DMS114 treated with DMSO at 0.1 percent for 48 hours (cell line): ENCODE measurements around the gene IL17RB.

ENCODE experiments used
- DNase-seq: peaks from one replicate; lab custom pipeline; 2025; ENCODE audit not compliant: unreplicated experiment; lab: John Stamatoyannopoulos, UW

Gene IL17RB, protein sequence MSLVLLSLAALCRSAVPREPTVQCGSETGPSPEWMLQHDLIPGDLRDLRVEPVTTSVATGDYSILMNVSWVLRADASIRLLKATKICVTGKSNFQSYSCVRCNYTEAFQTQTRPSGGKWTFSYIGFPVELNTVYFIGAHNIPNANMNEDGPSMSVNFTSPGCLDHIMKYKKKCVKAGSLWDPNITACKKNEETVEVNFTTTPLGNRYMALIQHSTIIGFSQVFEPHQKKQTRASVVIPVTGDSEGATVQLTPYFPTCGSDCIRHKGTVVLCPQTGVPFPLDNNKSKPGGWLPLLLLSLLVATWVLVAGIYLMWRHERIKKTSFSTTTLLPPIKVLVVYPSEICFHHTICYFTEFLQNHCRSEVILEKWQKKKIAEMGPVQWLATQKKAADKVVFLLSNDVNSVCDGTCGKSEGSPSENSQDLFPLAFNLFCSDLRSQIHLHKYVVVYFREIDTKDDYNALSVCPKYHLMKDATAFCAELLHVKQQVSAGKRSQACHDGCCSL

DNA sequence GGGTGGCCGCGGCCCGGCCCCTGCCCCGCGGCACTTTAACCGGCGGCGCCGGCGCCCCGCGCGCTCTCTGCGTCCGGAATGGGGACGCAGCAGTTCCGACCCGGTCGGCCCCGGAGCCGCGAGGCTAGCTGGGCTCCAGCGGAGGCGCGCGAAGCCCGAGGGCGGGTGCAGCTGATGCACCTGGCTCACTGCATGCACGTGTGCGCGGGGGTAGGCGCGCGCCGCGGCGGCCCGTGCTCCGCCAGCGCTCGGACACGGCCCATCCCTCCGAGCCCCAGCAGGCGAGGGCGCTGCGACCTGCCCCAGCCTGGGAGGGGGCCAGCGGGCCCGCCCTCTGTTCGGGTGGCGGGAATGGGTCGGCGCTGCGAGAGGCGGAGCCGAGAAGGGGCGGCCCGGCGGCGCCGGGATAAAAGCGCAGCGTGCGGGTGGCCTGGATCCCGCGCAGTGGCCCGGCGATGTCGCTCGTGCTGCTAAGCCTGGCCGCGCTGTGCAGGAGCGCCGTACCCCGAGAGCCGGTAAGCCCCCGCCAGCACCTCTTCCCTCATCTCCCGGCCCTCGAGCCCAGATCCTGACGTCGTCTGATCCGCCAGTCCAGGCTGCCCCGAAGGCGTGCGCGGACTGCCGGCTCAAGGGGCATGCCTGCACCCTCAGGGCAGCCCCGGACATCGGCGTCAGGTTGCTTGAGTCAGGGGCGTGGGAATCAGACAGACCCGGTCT lies at the start of gene IL17RB, which contains the start of gene CHDH:
Gene IL17RB (plus strand): TSS at position 435 of the 717 bp plus-strand sequence. CDS start 21 bp downstream, at position 456.
Gene CHDH (minus strand): TSS at position 286 of the 717 bp plus-strand sequence. CDS start 22,411 bp downstream, outside the sequence.
- DNase-seq = no peak

DNA sequence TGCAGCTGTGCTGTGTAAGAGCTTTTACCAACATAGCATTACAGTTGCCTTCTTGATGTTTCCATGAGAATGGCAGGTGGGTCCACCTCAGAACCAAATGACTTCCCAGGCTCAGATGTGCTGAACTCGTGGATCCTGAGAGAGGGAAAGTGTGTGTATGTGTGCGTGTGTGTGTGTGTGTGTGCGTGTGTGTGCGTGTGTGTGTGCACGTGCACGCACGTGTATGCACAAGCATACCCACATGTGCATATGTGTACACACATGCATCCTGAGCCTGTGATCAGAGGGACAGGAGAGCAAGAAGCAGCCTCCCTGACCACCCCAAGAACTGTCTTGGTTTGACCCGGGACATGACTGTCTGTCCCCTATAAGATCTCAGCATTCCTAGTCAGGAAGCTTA lies 48.2 kb upstream of the IL17RB start:
- DNase-seq = no peak

DNA sequence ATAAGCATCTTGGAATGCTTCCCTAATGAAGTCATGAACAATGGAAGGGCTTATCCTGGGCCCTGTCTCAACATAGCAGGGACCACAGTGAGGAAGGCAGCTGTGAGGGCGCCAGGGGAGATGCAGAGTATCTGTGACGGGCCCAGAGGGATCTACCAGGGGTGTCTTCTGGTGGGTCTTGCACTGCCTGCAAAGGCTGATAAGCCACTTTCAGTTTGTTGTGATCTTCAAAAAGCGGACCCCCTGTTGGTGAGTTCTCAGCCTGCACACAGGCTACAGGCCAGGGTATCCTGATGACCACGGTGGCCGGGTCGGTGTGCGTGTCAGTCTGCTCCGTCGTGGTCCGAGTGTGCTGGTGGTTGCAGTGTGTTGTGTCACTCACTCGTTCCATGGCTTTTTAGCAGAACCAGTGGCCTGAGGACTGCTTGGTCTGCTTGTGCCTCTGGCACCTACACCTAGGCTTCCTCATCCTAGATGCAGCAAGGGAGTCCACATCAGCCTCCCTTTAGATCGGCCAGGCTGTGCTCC lies 47.0 kb upstream of the IL17RB start:
- no peak for DNase-seq

DNA sequence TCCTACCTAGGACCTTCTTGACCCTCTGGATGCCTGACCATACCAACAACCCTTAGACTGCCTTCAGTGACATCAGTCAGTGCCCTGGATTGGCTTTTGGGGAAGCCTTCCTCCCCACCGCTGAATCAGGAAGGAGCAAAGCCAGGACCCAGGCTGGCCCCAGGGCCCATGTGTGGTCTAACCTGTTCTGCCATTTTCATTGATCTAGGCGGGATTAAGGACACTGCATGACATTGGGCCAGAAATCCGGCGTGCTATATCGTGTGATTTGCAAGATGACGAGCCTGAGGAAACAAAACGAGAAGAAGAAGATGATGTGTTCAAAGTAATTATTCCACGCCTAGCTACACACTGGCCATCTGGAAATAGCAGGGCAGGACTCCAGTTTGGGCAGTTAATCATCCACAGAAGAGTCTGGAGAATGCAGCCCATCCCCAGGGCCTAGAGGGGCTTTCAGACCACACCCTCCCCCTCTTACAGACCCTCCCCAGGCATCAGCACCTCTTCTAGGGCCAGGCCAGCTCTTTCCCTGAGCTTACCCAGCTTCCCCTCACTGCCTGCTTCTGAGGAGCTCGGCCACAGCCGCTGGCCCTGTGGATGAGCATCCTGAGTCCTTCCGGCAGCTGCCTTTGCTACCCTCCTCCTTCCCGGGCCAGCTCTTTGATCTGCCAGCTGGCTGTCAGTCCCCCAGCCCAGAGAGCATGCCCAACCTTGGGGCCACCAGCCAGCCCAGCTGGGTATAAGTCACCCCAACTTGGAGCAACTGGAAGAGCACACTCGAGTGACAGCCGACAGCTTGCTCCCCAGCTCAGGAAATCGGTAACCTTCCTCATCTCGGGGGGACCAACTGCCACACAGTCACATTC lies 46.1 kb upstream of the IL17RB start:
- no peak for DNase-seq

DNA sequence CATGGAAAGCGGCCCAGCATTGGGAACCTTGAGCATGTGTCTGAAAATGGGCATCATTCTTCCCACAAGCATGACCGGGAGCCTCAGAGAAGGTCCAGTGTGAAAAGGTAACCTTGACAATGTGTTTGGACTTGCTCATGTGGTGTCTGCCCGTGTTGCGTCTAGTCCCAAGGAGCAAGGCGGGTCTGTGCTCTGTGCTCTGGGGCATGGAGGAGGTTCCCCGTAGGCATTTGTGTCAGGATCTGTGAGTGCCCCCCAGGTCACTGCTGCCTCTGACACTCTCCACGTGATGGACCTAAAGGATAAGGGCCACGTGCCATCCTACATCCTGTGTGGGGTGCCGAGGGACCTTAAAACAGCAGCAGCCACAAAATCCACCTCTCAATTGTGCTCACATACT lies 45.0 kb upstream of the IL17RB start:
- no peak for DNase-seq

DNA sequence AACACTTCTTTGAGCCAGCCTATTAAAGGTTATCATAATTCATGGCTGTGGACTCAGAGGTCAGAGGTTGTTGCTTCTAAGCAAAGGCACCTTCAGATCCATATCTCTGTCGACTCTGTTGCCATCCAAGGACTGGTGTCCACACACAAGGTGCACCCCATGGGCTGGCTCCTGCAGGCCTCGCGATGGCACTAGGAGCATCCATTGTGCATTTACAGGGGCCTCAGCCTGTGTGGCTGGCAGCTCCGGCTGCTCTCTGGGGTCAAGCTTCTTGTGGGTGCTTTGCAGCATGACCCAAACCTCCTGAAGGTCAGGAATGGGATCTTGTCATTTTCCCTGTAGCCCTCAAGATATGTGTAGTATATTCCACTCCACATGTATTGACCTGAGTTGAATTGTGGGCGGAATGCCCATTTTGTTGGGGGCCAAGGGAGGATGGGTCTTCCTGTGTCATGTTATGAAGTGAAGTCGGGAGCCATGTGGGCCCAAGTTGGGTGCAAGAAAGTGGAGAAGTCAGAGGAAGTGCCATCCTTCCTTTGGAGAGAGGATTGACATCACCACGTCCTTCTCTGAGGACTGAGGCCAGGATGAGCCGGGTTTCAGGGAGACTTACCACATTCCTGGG lies 44.0 kb upstream of the IL17RB start:
- no peak for DNase-seq

DNA sequence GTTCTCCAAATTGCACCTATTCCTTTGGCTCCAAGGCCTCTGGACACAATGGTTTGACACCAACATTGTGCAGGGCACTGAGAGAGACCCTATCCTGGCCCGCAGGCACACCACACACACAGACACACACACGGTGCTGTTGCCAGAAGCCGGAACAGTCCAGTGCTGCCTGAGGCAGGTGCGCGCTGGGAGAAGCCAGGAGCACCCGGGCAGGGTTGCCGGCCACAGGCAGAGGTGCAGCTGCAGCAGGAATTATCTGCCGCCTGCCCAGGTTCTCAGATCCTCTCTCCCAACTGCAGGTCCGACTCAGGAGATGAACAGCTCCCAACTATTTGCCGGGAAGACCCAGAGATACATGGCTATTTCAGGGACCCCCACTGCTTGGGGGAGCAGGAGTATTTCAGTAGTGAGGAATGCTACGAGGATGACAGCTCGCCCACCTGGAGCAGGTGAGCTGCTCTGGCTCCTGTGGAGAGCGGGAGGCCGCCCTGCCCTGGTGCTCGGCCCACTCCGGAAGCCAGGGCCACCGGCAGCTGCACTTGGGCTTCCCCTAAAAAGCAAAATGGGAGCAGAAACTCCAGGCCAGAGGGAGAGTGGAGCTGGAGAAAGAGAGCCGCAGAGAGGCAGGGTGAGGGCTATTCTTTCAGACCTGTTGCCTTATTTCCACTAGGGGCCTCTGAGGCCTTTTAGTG lies 43.1 kb upstream of the IL17RB start:
- DNase-seq = no peak

DNA sequence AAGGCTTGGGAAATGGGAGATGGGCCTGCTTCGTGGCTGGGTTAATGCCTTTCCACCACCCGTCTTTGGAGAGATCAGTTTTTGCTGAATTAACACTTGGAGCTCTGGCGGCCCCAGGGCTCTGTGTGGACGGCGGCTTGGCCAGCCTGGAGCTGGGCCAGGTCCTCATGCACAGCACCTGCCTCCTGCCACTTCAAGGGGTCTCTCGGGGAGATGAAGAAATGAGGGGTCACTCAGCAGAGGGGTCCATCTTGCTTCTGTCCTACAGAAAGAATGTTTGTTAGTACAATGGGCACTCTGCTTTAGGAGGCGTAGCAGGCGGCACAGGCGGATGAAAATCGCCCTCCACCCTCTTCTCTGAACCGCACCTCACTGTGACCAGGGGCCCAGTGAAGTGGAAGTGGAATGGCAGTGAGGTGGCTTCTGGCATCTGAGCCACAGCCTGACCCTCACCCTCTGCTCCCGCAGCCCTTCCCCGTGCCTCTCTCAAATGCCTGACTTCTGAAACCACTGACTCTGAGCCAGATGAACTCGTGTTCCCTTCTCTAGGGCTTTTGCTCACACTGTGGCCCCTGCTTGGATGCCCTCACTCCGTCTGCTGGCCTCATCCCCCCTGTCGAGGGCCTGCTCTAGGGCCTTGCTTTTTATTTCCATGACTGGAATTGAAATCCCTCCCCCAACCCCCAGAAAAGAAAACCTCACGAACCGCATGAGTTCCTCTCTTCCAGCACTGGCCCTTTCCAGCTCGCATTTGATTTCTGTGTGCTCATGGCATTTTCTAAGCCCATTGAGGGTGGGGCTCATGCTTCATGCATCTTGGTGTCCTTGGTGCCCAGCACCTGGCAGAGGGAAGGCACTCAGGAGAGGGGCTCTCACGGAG lies 42.3 kb upstream of the IL17RB start:
- DNase-seq = no peak

DNA sequence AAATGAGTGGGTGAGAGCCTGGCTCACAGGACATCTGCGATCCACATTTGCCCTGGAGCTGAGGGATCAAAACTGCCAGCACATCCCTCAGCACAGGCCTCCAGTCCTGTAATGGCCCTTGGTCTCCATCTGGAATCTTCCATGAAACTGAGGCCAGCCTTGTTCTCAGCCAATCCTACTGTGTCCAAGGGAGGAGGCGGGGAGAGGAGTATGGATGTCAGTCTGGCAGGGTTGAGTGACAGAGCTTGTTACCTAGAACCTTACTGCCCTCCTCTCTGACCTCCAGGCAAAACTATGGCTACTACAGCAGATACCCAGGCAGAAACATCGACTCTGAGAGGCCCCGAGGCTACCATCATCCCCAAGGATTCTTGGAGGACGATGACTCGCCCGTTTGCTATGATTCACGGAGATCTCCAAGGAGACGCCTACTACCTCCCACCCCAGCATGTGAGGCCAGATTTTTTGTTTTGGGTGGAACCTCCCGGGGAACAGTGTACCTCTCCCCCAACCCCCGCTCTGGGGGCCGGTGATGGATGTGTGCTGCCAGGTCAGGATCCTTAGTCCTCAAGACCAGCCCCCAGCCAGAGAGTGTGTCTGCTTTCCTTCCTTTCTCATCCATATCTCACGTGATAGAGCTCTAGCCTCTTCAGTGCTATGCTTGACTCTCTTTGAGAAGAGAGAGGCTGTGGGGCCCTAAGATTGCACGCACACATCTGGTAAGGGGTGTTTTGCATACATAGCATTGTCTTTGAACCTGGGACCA lies 41.5 kb upstream of the IL17RB start:
- no peak for DNase-seq

DNA sequence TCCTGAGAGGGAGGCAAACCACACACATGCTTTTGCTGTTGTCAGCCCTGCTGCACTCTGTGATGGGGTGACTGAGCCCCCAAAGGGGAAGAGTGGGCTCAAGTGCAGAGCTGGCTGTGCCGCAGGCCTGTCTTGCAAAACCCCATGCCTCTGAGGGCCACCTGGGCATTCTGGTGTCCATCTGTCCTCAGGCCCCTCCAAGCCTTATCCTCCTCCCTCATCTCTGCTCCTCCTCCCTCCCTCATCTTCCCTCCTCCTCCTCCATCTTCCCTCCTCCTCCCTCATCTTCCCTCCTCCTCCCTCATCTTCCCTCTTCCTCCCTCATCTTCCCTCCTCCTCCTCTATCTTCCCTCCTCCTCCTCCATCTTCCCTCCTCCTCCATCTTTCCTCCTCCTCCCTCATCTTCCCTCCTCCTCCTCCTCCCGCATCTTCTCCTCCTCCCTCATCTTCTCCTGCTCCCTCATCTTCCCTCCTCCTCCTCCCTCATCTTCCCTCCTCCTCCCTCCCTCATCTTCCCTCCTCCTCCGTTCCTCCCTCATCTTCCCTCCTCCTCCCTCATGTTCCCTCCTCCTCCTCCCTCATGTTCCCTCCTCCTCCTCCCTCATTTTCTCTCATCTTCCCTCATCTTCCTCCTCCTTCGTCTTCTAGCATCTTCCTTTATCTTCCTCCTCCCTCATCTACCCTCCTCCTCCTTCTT lies 40.8 kb upstream of the IL17RB start:
- no peak for DNase-seq

DNA sequence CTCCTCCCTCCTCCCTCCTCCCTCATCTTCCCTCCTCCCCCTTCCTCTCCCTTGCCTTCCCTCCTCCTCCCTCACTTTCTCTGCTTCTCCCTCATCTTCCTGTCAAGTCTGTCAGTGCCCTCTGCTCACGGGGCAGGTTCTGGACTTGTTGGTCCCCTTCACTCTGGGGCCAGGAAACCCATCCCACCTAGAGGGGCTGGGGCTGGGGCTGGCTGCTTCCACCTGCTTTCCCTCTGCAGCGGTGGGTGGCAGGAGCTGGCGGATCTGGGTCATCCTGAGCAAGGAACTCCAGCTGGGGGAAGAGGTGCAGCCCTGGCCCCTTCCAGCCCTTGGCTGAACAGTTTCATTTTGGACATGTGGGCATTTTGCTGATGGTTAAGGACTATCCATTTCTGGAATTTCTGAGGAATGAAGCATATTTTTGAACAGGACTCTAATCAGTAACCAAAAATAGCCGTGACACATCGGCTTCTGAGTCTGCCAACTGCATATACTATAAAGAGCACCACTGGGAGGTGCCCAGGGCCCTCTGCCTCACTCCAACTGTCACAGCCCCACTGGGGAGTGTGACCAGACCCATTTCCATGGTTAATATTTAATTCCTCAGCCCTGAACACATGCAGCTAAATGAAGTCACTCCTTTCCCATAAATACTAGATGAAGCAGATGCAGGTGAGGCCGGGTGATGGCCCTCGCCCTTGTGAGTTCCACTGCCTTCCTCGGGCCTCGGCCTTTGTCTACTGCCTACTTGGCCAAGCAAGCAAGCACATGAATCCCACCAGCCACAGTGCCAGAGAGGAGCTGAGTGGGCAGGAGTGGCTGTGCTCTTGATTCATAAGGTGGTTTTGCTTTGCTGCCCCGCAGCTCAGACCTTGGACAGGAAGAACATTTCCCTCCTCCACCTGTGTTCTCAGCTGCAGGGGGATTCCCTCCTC lies 39.9 kb upstream of the IL17RB start:
- DNase-seq = no peak

DNA sequence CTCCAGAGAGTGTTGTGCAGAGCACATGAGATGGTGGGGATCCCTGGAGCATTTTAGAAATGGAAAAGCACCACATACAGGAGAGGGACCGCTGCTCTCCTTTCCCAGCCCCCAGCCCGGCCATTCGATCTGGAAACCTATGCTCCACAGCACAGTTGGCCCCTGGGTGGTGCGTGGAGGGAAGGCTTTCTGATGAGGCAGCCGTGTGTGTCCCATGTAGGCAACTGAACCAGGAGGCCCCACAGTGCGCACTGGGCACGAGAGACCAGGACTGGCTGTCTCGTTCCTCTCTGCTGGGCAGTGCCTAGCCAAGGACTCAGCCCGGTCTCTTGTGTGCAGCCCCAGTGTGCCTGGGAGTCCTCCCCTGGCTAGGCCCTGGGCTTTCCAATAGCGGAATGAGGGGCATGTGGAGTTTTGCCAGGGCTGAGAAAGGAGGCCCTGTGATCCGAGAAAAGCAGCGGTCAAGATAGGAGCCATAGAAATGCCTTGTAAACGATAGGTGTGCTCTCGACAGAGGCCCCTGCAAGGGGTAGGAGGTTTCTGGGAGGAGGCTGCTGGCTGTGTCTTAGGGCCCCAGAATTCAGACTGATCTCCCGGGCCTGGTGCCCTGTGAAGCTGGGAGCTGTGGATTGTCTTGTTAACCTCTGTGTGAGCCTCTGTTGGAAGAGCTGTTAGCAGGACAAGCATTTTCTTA lies 39.1 kb upstream of the IL17RB start:
- DNase-seq = no peak

DNA sequence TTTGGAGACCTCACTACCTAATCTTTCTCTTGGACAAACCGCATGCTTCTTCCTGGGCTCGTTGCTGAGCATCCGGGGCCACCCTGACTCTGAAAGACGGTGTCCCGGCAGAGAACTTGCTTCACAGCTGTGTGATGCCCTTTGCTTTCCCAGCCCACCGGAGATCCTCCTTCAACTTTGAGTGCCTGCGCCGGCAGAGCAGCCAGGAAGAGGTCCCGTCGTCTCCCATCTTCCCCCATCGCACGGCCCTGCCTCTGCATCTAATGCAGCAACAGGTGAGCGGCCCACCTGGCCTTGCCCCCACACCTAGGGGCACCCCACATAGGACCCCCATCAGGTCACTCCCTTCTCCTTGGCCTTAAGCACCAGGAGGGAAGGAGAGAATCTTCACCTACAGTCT lies 37.9 kb upstream of the IL17RB start:
- DNase-seq = no peak

DNA sequence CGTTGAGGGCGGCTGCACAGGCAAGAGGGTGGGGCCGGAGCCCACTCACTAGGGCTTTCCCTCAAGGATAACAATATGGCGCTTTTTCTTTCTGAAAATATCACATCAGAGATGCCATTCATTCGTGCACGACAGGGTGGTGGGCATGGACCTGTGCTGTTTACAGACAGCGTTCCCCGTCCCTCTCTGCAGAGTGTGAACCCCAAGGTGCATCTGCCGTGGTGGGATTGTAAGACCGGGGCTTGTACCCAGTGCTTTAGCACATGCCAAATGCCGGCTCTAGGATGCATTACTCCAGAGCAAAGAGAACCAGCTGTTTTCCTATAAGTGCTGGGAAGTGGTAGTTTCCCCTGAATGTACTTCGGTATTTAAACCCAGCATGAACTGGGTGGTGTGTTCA lies 37.1 kb upstream of the IL17RB start:
- no peak for DNase-seq

DNA sequence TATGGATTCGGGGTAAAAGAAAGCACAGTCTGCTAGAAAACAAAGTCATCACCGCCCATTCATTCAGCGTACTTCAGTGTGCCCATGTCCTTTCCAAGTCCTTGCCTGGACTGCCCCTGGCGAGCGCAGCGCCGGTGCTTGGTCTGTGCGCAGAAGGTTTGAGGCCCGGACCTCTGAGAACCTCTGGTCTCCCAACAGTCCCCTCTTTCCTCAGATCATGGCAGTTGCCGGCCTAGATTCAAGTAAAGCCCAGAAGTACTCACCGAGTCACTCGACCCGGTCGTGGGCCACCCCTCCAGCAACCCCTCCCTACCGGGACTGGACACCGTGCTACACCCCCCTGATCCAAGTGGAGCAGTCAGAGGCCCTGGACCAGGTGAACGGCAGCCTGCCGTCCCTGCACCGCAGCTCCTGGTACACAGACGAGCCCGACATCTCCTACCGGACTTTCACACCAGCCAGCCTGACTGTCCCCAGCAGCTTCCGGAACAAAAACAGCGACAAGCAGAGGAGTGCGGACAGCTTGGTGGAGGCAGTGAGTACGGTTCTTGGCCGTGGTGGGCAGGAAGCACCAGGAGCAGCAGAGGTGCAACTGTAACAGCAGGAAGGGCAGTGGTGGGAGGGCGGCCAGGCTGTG lies 36.5 kb upstream of the IL17RB start:
- no peak for DNase-seq
